Stimulated activated CD8-positive, alpha-beta memory T cell treated with anti-CD3 and anti-CD28 coated beads, Interleukin-7, amount 100 ng/mL, for 48 hours (primary cell): ENCODE results near the gene C4A.
"Not testable (repeated sequence)": the region's sequence is repeated elsewhere in the genome, so short reads cannot be mapped to it uniquely, and the experiment has no call there.

Source experiments
- DNase-seq, 2 donors: peaks; one replicate each; pipeline ENCODE4 v3.0.0-alpha.2; 2020; ENCODE audit warnings: low read depth in 1 of 2; ENCODE audit errors: extremely low read depth in 1 of 2

C4A gene

DNA sequence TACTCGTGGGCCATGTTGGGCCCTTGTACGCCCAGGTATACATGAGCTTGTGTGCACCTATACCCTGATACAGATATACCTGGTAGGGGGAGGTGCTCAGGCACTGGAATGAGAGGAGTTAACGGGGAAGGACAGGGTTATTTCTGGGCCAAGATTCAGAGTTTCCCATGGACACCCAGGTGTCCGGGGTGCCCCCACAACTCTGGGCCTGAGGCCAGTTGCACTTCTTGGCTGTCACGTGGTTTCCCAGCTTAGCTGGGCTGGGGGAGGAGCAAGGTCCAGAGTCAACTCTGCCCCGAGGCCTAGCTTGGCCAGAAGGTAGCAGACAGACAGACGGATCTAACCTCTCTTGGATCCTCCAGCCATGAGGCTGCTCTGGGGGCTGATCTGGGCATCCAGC is at the start of gene C4A:
TSS of gene C4A (plus strand) at position 314 of the 400 bp plus-strand sequence. CDS start at position 365, 51 bp downstream.
- DNase-seq = not testable (repeated sequence)

DNA sequence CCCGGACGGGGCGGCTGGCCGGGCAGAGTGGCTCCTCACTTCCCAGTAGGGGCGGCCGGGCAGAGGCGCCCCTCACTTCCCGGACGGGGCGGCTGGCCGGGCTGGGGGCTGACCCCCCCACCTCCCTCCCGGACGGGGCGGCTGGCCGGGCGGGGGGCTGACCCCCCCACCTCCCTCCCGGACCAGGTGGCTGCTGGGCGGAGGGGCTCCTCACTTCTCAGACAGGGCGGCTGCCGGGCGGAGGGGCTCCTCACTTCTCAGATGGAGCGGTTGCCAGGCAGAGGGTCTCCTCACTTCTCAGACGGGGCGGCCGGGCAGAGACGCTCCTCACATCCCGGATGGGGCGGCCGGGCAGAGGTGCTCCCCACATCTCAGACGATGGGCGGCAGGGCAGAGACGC is 49.7 kb upstream of the C4A start:
- not testable (repeated sequence) for DNase-seq

DNA sequence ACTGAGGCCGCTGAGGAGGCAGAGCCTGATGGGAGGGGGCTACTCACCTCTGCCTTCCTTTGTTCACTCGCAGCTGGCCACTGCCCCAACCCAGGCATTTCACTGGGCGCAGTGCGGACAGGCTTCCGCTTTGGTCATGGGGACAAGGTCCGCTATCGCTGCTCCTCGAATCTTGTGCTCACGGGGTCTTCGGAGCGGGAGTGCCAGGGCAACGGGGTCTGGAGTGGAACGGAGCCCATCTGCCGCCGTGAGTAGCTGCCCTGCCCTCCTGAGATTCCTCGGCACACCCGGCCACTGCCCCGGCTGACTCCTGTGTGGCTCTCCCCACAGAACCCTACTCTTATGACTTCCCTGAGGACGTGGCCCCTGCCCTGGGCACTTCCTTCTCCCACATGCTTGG is 48.3 kb upstream of the C4A start:
- DNase-seq = no peak

DNA sequence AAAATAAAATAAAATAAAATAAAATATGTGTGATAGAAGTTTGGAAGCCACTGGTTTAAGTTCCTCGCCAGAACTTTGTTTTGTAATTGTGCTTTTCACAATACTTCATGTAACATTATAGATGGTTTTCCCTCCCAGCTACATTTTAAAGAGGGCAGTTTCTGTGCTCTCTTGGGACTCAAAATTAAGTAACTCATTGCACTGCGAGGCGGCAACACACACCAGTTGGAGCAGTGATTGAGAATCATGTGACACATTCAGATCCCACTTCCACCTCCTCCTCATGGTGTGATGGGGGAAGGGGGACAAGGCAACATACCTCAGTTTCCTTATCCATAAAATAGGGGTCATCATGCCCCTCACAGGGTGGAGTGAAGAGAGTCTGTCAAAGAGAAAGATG is 46.8 kb upstream of the C4A start:
- no peak for DNase-seq

DNA sequence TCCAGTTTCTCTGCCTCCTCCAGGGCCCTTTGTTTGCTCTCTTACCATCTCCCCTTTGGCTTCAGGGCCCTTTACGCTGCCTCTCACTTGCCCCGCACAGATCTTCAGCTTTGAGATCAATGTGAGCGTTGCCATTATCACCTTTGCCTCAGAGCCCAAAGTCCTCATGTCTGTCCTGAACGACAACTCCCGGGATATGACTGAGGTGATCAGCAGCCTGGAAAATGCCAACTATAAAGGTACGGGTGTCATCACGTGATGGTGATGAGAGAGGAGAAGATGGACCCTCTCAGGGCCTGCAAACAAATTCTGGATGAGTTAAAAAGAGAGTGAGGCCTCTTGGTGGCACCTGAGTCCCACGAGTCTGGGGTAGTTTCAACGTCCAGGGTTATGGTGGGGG is 46.0 kb upstream of the C4A start:
- no peak for DNase-seq

DNA sequence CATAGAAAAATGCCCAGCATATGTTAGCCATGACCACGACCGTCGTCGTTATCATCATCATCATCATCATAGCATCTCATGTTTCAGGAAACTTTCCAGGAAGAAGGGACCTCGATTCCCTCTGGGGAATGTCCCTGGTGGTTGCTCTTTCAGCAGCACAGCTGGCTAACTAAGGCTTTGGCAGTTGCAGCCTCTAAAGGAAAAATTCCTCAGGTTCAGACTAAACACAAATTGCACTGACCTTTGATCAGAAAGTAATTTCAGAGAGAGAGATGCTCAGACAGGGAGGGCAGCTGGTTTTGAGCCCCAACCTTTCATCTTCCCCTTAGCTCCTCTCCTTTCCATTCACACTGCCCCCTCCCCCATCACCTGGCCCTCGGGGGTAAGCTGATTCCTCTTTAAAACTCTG is 41.6 kb upstream of the C4A start:
- DNase-seq = no peak

DNA sequence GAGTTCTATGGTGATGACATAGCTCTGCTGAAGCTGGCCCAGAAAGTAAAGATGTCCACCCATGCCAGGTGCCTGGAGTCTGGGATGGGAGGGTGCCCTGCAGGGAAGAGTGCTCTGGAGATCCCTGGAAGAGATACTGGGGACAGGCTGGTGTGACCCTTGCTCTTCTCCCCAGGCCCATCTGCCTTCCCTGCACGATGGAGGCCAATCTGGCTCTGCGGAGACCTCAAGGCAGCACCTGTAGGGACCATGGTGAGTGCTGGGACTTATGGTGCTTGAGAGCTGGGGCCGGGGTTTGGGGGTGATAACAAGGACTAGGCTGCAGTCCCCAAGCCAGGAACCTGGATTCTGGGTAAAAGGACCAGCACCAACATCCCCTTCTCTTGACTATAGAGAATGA is 38.1 kb upstream of the C4A start:
- DNase-seq = no peak

DNA sequence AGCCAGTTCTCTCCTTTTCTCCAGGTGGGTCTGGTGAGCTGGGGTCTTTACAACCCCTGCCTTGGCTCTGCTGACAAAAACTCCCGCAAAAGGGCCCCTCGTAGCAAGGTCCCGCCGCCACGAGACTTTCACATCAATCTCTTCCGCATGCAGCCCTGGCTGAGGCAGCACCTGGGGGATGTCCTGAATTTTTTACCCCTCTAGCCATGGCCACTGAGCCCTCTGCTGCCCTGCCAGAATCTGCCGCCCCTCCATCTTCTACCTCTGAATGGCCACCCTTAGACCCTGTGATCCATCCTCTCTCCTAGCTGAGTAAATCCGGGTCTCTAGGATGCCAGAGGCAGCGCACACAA is 36.7 kb upstream of the C4A start:
- DNase-seq = no peak

DNA sequence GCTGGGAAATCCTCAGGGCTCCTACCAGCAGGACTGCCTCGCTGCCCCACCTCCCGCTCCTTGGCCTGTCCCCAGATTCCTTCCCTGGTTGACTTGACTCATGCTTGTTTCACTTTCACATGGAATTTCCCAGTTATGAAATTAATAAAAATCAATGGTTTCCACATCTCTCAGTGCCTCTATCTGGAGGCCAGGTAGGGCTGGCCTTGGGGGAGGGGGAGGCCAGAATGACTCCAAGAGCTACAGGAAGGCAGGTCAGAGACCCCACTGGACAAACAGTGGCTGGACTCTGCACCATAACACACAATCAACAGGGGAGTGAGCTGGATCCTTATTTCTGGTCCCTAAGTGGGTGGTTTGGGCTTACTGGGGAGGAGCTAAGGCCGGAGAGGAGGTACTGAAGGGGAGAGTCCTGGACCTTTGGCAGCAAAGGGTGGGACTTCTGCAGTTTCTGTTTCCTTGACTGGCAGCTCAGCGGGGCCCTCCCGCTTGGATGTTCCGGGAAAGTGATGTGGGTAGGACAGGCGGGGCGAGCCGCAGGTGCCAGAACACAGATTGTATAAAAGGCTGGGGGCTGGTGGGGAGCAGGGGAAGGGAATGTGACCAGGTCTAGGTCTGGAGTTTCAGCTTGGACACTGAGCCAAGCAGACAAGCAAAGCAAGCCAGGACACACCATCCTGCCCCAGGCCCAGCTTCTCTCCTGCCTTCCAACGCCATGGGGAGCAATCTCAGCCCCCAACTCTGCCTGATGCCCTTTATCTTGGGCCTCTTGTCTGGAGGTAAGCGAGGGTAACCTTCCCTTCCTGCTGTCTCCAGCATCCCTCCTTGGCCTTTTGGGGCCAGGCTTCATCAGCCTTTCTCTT is 36.1 kb upstream of the C4A start, which contains the start of gene CFB:
TSS of gene CFB (plus strand) at position 589 of the 863 bp plus-strand sequence. CDS start at position 716, 127 bp downstream.
- DNase-seq = no peak

DNA sequence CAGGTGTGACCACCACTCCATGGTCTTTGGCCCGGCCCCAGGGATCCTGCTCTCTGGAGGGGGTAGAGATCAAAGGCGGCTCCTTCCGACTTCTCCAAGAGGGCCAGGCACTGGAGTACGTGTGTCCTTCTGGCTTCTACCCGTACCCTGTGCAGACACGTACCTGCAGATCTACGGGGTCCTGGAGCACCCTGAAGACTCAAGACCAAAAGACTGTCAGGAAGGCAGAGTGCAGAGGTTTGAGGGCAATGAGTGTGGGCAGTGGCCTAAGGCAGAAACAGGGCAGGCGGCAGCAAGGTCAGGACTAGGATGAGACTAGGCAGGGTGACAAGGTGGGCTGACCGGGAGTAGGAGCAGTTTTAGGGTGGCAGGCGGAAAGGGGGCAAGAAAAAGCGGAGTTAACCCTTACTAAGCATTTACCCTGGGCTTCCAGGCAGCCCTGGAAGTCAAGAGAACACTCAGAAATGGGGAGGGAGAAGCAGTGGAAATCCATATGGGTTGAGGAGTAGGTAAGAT is 35.4 kb upstream of the C4A start:
- no peak for DNase-seq

DNA sequence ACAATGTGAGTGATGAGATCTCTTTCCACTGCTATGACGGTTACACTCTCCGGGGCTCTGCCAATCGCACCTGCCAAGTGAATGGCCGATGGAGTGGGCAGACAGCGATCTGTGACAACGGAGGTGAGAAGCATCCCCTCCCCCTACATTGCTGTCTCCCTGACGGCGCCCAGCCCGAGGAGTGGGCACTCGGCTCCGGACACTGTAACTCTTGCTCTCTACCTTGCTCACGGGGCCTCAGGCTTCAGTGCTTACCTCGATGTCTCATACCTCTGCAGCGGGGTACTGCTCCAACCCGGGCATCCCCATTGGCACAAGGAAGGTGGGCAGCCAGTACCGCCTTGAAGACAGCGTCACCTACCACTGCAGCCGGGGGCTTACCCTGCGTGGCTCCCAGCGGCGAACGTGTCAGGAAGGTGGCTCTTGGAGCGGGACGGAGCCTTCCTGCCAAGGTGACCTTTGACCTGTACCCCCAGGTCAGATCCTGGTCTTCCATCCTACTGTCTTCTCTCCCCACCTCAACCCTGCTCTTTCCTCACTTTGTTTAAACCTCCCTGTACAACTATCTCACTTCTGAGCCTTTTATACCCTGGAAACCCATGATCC is 34.7 kb upstream of the C4A start:
- DNase-seq = no peak

DNA sequence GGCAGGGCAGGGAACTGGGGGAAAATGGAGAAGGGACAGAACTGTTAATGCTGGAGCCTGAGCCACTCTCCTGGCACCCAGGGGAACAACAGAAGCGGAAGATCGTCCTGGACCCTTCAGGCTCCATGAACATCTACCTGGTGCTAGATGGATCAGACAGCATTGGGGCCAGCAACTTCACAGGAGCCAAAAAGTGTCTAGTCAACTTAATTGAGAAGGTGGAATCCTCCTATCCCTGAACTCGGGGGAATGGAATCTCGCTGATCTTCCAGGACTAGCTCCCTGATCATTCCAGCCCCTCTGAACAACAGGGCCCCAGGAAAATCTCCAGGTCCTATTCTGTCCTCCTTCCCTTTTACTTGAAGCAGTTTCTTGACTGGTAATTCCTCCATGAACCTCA is 34.0 kb upstream of the C4A start:
- no peak for DNase-seq

DNA sequence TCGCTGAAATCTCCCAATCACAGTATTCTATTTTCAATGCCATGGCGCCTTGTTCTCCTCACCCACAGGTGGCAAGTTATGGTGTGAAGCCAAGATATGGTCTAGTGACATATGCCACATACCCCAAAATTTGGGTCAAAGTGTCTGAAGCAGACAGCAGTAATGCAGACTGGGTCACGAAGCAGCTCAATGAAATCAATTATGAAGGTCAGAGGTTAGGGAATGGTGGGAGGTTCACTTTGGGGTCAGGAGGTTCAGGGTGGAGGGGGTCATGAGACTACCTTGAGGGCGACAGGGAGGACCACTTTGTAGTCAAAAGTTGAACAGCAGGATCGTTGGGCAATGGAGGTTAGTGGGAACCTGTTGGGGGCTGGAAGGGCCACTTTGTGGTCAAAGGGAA is 33.6 kb upstream of the C4A start:
- no peak for DNase-seq

DNA sequence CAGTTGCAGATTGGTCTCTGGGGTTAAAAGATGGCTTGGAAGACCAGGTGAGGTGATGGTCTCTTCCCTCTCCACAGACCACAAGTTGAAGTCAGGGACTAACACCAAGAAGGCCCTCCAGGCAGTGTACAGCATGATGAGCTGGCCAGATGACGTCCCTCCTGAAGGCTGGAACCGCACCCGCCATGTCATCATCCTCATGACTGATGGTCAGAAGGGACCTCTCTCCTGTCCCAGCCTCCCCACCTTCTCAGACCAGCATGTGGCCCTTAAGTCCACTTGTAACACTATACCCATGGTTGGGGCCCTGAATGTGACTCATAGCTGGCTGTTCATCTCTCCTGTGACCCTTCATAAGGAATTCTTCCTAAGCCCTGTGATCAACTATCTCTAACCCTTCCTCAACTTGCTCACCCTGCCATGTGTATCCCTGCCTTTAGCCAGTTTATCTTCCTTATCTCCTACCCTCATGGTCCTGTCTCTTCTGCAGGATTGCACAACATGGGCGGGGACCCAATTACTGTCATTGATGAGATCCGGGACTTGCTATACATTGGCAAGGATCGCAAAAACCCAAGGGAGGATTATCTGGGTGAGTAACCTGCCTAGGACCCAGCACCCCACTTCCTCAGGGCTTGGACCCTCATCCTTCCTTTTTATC is 33.0 kb upstream of the C4A start:
- DNase-seq = no peak

DNA sequence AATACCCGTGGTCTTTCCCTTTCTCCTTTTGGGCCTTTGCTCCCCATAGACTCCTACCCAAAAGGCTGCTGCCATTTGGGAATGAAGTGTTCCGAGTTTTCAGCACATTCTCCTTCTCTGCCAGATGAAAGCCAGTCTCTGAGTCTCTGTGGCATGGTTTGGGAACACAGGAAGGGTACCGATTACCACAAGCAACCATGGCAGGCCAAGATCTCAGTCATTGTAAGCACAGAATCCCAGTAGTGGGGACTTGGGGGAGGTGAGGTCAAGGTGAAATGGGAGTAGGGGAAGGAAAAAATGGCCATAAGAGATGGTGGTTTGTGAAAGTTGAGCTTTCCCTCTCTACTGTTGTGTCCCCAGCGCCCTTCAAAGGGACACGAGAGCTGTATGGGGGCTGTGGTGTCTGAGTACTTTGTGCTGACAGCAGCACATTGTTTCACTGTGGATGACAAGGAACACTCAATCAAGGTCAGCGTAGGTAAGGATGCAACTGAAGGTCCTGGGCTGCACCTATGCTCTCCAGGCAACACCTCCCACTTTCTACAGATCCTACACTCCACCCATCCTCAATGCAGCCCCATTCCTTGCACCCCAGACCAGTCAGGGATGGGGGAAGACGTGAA is 31.8 kb upstream of the C4A start:
- DNase-seq = no peak

DNA sequence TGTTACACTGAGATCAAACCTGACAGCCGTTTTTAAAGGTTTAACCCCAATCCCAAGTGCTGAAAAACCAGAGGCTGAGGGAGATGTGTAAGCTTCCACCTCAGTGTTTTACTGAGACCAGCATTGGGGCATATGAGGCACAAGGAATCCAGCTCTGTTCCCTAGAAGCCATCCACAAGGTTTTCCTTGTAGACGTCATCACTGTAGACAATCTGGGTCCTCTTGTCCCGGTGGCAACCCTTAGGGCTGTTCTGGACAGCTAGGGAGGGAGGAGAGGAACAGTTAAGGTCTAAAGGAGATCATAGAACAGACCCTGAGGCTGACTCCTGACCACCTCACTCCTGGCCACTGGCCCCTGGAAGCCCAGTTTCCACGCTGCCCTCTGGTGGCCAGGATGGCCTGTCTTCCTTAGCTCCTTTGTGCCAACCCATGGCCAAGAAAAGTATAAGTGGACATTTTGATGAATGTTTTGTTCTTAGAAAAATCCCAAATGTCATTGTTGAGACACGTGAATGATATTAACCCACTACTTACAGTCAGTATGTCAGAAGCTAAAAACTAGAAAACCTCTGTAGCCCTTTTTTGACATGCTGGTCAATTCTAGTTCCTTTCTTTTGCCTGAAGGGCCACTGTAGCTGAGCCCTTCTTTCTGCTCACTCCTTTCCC is 29.6 kb upstream of the C4A start:
- peak in 1 of 2 donors; percentile 25 for DNase-seq

DNA sequence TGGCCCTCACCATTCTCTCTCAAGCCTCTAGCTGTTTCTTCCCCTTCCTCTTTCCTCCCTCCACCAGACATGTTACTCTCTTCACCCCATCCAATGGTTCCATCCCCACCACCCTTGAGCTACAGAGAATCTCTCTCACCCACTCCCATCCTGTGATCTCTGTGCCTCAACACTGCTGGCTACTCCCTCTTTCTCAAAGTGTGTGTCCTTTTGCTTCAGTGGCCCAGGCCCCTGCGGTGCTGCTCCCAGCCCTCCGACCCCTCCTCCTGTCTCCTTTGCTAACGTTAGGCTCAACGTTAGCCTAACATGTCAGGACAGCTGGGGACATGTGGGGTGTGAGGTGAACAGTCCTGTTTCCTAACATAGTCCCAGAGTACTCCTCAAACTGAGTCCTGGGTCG is 29.0 kb upstream of the C4A start:
- no peak for DNase-seq

DNA sequence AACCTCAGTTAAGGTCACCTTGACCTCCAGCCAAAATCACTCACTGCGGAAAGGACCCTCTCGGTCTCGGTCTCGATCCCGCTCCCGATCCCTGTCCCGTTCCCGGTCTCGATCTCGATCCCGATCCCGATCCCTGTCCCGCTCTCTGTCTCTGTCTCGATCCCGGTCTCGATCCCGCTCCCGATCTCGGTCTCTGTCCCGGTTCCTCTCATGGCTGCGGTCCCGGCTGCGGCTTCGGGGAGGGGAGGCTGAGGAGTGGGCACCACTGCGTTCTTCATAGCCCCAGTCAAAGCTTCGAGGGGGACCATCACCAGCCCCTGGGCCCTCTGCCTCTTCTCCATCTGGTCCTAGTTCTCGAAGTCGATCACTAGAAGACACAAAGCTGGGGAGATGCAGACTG is 27.3 kb upstream of the C4A start:
- no peak for DNase-seq

DNA sequence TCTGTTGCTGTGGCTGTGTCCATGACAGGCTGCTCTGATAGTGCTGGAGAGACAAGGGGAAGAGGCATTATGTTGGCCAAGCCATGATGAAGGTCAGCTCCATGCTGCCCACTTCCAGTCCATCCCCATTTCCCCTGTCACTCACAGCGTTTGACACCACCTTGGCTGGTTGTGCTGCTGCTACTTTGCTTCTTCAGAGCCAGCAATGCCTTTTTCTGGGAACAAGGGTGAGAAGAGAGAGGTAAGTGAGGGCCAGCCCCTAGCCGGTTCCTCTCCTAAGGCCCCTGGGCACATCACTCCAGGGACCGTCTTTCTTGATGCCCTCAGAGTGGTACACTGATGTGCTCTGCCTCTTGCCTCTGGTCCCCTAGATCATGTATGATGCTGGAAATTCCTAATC is 25.1 kb upstream of the C4A start:
- DNase-seq = no peak

DNA sequence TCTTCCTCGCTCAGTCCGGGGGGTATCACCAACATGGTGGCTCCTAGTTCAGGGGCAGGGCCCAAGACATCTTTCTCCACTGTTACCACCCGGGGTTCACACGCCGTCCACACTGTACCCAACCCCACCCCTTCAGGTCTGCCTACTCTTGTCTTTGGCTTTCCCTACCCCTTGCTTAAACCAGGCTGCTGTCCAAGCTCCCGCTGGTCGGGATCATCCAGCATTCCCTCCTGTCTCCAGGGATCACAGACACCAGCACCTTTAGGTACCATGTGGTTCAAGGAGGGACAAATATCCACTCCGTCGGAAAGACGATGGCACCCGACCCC is 23.5 kb upstream of the C4A start:
- DNase-seq = no peak
